KMS-11 (cell line): Measurements from ENCODE around the gene WDR49.

Source experiments
- H2AFZ ChIP-seq: fragments of 200-600 bp; sonication (generic); 2 replicates; pipeline ENCODE4 v1.6.1; 2016; ENCODE audit warnings: antibody characterized with exemption, mixed run types, low read depth
- H3K27ac ChIP-seq: fragments of 200-600 bp; sonication (generic); 2 replicates; pipeline ENCODE4 v1.6.1; 2016; ENCODE audit warnings: mild to moderate bottlenecking, mixed run types
- H3K27me3 ChIP-seq: fragments of 200-600 bp; sonication (generic); 2 replicates; pipeline ENCODE4 v1.6.1; 2017; ENCODE audit warnings: mild to moderate bottlenecking, low read depth, mixed run types, moderate library complexity; ENCODE audit not compliant: insufficient read depth
- H3K36me3 ChIP-seq: fragments of 200-600 bp; sonication (generic); 2 replicates; pipeline ENCODE4 v1.6.1; 2017; ENCODE audit warnings: mild to moderate bottlenecking, mixed run types; ENCODE audit not compliant: insufficient read depth
- H3K4me1 ChIP-seq: fragments of 200-600 bp; sonication (generic); 2 replicates; pipeline ENCODE4 v1.6.1; 2016; ENCODE audit warnings: mild to moderate bottlenecking, low read depth, mixed run types; ENCODE audit not compliant: poor library complexity, severe bottlenecking
- H3K4me2 ChIP-seq: fragments of 200-600 bp; sonication (generic); 2 replicates; pipeline ENCODE4 v1.7.0; 2016; ENCODE audit warnings: mild to moderate bottlenecking, mixed run types
- H3K4me3 ChIP-seq: fragments of 200-600 bp; sonication (generic); IDR thresholded peaks from 2 replicates; pipeline ENCODE4 v1.6.1; 2017; ENCODE audit warnings: low read depth, low read length, mixed read lengths; ENCODE audit not compliant: insufficient read depth
- H3K79me2 ChIP-seq: fragments of 200-600 bp; sonication (generic); 2 replicates; pipeline ENCODE4 v1.6.1; 2016; ENCODE audit warnings: low read depth, mixed run types; ENCODE audit not compliant: insufficient read depth
- H3K9ac ChIP-seq: fragments of 200-600 bp; sonication (generic); 2 replicates; pipeline ENCODE4 v1.6.1; 2016; ENCODE audit warnings: mild to moderate bottlenecking, mixed run types
- H4K20me1 ChIP-seq: fragments of 200-600 bp; sonication (generic); 2 replicates; pipeline ENCODE4 v1.6.1; 2016; ENCODE audit warnings: mild to moderate bottlenecking, mixed run types; ENCODE audit not compliant: insufficient read depth
- TF ChIP-seq, protein P1 (sequence below): fragments of 200-600 bp; sonication (generic); conservative IDR thresholded peaks from 2 replicates; pipeline ENCODE4 v1.6.1; 2017; ENCODE audit warnings: low read depth, mild to moderate bottlenecking, antibody characterized with exemption, low read length, moderate library complexity, mixed read lengths

Gene WDR49

DNA sequence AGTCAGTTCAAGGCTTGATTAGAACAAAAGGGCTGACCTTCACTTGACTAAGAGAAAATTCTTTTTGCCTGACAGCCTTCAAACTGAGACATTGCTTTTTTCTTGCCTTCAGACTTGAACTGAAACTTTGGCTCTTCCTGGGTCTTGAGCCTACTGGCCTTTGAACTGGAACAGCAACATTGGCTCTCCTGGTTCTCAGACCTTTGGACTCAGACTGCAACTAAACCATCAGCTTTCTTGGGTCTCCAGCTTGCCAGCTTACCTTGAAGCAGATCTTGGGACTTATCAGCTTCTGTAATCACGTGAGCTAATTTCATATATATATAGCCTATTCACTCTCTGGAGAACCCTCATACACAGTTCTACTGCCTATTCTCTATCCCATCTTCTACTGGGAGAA, 19.5 kb upstream of the WDR49 start:
- Histone ChIP-seq H3K4me3 (no peak overlapping the region), H3K4me2 (no peak overlapping the region), H3K36me3 (no peaks in the 10 kb centered on the region), H3K9ac (no peak overlapping the region), H3K79me2 (no peaks in the 10 kb centered on the region), H4K20me1 (no peaks in the 10 kb centered on the region), H2AFZ (no peak overlapping the region), H3K27me3 (no peaks in the 10 kb centered on the region), H3K27ac (no peak overlapping the region), H3K4me1 (no peaks in the 10 kb centered on the region)
- TF ChIP-seq, protein P1, sequence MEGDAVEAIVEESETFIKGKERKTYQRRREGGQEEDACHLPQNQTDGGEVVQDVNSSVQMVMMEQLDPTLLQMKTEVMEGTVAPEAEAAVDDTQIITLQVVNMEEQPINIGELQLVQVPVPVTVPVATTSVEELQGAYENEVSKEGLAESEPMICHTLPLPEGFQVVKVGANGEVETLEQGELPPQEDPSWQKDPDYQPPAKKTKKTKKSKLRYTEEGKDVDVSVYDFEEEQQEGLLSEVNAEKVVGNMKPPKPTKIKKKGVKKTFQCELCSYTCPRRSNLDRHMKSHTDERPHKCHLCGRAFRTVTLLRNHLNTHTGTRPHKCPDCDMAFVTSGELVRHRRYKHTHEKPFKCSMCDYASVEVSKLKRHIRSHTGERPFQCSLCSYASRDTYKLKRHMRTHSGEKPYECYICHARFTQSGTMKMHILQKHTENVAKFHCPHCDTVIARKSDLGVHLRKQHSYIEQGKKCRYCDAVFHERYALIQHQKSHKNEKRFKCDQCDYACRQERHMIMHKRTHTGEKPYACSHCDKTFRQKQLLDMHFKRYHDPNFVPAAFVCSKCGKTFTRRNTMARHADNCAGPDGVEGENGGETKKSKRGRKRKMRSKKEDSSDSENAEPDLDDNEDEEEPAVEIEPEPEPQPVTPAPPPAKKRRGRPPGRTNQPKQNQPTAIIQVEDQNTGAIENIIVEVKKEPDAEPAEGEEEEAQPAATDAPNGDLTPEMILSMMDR, result no peak

DNA sequence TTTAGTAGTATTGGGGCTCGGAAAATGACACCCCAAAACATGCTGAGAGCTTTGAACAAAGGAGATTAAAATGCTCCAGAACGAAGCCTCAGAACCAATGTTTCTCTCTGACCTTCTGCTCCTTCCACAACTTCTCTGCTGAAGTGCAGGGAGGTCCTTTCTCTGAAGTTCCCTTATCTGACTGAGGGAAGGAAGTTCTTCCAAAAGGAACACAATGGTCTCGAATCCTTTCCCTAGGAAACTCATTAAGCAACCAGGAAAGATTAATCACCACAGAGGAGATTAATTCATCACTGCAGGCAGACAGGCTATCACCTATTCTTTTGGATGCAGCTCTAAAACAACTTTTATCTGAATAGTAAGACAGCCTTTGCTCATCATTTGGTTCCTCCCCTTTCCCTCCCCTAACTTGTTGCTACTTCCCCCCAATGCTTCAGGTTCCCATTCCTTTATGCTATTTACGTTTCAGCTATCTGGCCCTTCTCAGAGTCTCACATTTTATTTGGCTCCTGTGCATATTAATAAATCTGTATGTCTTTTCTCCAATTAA, 18.2 kb upstream of the WDR49 start:
- TF ChIP-seq, protein P1, result no peak

GRCh38 chr3:167669699-167670098, 16.0 kb upstream of the WDR49 start:
- Histone ChIP-seq H3K9ac (no peak overlapping the region), H4K20me1 (no peaks in the 10 kb centered on the region), H3K36me3 (no peaks in the 10 kb centered on the region), H3K27me3 (no peaks in the 10 kb centered on the region), H3K4me2 (no peak overlapping the region), H3K4me1 (no peaks in the 10 kb centered on the region), H2AFZ (no peak overlapping the region), H3K79me2 (no peaks in the 10 kb centered on the region), H3K27ac (no peak overlapping the region), H3K4me3 (no peak overlapping the region)
- TF ChIP-seq, protein P1, result no peak

More for the DNA sequence above, 18.2 kb upstream of the WDR49 start:
- H3K4me1 ChIP-seq, result no peaks in the 10 kb centered on the region
- no peak overlapping the region for H3K9ac ChIP-seq
- no peaks in the 10 kb centered on the region for H3K27me3 ChIP-seq
- H3K4me2 ChIP-seq, result no peak overlapping the region
- no peak overlapping the region for H3K27ac ChIP-seq
- no peaks in the 10 kb centered on the region for H4K20me1 ChIP-seq
- no peaks in the 10 kb centered on the region for H3K79me2 ChIP-seq
- no peaks in the 10 kb centered on the region for H3K36me3 ChIP-seq
- no peak overlapping the region for H2AFZ ChIP-seq
- no peak overlapping the region for H3K4me3 ChIP-seq

- Histone ChIP-seq H3K4me3 (no peak overlapping the region), H3K4me2 (no peak overlapping the region), H4K20me1 (no peaks in the 10 kb centered on the region), H3K27me3 (no peaks in the 10 kb centered on the region), H2AFZ (no peak overlapping the region), H3K79me2 (no peaks in the 10 kb centered on the region), H3K36me3 (no peaks in the 10 kb centered on the region), H3K9ac (no peak overlapping the region), H3K27ac (no peak overlapping the region), H3K4me1 (no peaks in the 10 kb centered on the region)
- TF ChIP-seq, protein P1, result no peak
Measured at GRCh38 chr3:167668651-167669050, 14.9 kb upstream of the WDR49 start.

GRCh38 chr3:167666563-167666962, 12.8 kb upstream of the WDR49 start:
- no peak overlapping the region for H3K27ac ChIP-seq
- no peaks in the 10 kb centered on the region for H3K4me1 ChIP-seq
- H2AFZ ChIP-seq, result no peak overlapping the region
- no peaks in the 10 kb centered on the region for H3K27me3 ChIP-seq
- H3K36me3 ChIP-seq, result no peaks in the 10 kb centered on the region
- no peaks in the 10 kb centered on the region for H4K20me1 ChIP-seq
- H3K9ac ChIP-seq, result no peak overlapping the region
- H3K4me2 ChIP-seq, result no peak overlapping the region
- H3K79me2 ChIP-seq, result no peaks in the 10 kb centered on the region
- TF ChIP-seq, protein P1, result no peak
- no peak overlapping the region for H3K4me3 ChIP-seq
